Fibroblast of skin of abdomen (primary cell): ENCODE results near the gene MORC4.

Source experiments
- DNase-seq: peaks from one replicate; pipeline ENCODE4 v3.0.0-alpha.2; 2013

The MORC4 gene

GRCh38 chrX:106905064-106905708 is 94.8 kb downstream of the MORC4 start:
- DNase-seq: no peak

- no peak for DNase-seq
These were observed 96.0 kb downstream of the MORC4 start for GRCh38 chrX:106903856-106904528.

- DNase-seq: no peak
These were observed 96.7 kb downstream of the MORC4 start, which contains the start of gene RIPPLY1 for GRCh38 chrX:106903291-106903824. RIPPLY1 (minus strand) TSS chrX:106903341; CDS start chrX:106903287, 54 bp downstream.

- DNase-seq: no peak
These were observed 97.3 kb downstream of the MORC4 start for GRCh38 chrX:106902684-106903083.

GRCh38 chrX:106901781-106902219 is 98.2 kb downstream of the MORC4 start:
- no peak for DNase-seq

GRCh38 chrX:106901341-106901740 is 98.7 kb downstream of the MORC4 start:
- no peak for DNase-seq

- no peak for DNase-seq
These were observed 100.2 kb downstream of the MORC4 start for GRCh38 chrX:106899841-106900240.

GRCh38 chrX:106899276-106899675 is 100.7 kb downstream of the MORC4 start:
- no peak for DNase-seq

GRCh38 chrX:106898462-106898861 is 101.5 kb downstream of the MORC4 start:
- DNase-seq: peak; percentile 38

GRCh38 chrX:106897259-106897658 is 102.8 kb downstream of the MORC4 start:
- DNase-seq: peak; percentile 37

- DNase-seq: peak; percentile 70
These were observed 105.0 kb downstream of the MORC4 start for GRCh38 chrX:106894978-106895452.

- DNase-seq: peak; percentile 61
These were observed 105.6 kb downstream of the MORC4 start for GRCh38 chrX:106894392-106894909.

- no peak for DNase-seq
These were observed 108.1 kb downstream of the MORC4 start for GRCh38 chrX:106891762-106892460.
